HG03097 (cell line): ENCODE measurements around the gene FAM50A.
A peak's percentile ranks its signal among the peaks of the same experiment; 100 is the strongest.

ENCODE experiments used
- ATAC-seq: cut with Tn5 transposase; IDR thresholded peaks from one replicate; pipeline ENCODE4 v1.9.1; 2021; ENCODE audit not compliant: unreplicated experiment, low FRiP score

Gene FAM50A

DNA sequence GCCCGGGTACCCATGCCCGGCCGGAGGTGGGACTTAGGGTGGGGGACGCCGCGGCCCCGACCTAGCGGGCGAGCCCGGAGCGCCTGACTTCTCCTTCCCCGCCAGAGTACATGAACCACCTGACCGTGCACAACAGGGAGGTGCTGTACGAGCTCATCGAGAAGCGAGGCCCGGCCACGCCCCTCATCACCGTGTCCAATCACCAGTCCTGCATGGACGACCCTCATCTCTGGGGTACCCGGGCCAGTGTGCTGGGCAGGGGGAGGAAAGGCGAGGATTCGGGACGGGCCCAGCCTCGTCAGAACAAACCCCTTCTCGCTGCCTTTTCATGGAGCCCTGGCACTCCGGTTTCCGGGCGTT, 32.0 kb upstream of the FAM50A start:
- peak; percentile 21 for ATAC-seq

DNA sequence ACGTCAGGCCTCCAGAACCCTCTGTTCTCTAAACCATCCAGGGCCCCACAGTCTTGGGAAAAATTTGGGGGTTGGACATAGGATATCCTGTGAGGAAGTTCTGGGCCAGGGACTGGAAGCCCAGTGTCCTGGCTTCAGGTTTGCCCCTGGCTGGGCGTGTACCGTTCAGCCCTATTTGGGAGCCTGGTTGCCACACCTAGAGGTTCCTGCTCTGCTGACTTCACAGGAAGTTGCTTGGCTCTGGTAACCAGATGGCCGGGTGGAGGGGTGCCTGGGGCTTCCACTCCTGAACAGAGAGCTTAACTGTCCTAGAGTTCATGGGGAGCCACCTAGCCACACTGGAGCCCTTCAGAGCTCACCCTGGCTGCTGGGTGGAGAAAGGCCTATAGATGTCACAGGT, 31.5 kb upstream of the FAM50A start:
- no peak for ATAC-seq

DNA sequence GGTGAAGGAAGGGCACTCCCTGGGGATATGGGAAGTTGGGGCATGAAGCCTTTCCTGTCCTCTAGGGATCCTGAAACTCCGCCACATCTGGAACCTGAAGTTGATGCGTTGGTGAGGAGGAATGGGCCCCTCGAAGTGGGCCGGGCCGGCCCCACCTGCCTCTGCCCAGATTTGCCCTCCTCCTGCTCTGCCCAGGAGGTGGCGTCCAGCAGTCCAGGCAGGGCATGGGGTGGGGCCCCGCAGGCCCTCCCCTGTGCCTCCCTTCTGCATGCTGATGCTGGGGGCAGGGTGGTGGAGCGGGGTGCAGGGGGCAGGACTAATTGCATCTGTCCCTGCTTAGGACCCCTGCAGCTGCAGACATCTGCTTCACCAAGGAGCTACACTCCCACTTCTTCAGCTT, 30.8 kb upstream of the FAM50A start:
- ATAC-seq: no peak

DNA sequence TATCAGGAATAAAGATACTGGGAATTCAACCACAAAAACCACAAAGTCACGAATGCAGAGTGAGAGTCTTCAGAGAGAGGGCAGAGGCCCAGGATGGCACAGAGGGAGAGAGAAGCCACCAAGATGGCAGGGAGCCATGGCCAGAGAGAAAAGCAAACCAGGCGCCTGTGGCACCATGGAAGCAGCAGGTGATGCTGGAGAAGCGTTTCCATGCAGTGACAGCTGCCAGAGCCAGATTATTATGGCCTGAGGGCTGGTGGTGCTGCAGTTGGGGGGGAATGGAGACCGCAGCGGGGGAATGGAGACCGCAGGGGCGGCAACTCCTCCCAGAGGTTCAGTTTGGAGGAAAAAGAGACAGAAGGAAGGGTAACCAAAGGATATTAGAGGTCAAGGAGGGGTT, 26.8 kb upstream of the FAM50A start:
- ATAC-seq: no peak

DNA sequence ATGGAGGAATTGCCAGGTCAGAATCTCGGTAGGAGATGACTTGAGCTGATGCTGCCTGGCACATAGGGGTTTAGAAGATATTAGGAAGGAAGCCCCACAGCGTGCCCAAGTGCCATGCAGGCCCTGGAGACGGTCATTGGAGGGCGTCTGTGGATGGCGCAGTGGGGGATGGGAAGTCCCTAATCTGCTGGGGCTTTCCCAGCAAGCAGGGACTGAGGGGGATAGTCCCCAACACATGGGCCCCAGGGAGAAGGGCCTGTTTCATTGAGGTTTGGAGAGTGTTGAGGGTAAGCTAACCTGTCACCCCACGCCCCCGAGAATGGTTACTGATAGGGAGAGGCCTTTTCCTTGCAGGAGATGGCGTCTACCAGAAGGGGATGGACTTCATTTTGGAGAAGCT, 24.8 kb upstream of the FAM50A start:
- ATAC-seq: no peak

DNA sequence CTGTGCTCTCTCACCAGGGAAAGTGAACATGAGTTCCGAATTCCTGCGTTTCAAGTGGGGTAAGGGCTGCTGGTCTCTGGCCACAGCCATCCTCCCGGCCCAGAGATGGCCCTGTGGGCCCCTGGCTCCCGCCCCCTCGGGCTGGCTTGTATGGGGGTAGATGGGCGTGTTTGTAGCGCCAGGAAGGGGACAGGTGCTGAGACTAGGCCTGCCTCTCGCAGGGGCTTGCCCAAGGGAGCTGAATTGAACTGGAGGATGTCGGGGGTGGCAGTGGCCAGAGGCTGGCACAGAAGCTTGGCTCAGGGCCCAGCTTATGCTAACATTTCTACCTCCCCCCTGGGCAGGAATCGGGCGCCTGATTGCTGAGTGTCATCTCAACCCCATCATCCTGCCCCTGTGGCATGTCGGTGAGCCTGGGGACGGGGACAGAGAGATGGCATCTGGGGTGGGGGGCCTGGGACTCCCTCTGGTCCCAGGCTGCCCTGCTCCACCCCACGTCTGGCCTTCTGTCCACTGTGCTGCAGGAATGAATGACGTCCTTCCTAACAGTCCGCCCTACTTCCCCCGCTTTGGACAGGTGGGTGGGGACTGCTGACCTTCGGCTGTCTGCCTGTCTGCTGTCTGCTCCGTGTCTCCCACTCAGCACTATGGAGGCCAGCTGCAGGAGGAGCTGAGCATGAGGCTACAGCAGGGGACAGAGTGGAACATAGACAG, 24.1 kb upstream of the FAM50A start:
- ATAC-seq: no peak

DNA sequence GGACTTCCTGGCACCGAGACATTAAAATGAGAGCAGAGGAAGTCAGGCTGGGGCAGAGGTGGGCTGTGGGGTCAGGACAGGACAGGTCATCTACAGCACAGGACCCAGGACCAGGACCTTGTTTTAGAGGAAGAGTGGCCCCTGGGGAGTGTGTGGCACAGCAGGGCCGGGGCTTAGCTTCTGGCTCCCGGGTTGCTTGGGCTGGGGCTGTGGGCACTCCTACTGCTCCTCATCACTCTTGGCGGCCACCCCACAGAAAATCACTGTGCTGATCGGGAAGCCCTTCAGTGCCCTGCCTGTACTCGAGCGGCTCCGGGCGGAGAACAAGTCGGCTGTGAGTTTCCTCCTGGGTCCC, 23.6 kb upstream of the FAM50A start:
- ATAC-seq: no peak

DNA sequence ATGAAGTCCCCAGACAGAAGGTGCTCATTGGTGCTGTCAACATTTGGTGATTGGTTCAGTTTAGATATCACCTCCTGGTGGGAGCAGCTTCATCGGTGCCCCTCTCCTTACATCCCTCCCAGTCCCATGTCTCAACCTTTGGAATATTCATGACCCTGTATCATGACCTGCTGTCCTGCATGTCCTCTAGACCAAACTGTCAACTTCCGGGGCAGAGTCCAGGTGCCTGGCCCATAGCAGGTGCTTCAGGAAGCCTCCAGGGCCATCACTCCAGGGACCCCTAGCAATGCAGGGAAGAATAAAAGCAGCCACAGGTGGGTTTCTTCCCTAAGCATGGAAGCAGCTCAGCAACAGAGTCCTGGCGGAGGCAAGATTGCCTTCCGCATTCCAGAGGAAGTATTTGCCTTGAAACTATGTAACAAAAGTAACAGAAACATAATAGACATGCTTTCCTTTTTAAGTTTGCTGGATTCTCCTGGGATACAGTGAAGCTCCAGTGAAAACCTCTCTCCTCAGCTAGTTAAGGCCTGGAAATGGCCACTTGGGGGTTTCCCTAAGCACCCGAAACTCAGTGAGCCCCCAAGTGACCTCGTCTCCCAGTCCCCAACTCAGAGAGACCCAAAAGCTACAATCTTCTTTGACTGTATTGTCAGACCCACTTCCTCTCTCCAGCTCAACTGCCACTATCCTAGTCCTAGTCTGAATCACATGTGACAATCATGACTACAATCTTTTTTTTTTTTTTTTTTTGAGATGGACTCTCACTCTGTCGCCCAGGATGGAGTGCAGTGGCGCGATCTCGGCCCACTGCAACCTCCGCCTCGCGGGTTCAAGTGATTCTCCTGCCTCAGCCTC, 16.8 kb upstream of the FAM50A start:
- ATAC-seq: no peak

DNA sequence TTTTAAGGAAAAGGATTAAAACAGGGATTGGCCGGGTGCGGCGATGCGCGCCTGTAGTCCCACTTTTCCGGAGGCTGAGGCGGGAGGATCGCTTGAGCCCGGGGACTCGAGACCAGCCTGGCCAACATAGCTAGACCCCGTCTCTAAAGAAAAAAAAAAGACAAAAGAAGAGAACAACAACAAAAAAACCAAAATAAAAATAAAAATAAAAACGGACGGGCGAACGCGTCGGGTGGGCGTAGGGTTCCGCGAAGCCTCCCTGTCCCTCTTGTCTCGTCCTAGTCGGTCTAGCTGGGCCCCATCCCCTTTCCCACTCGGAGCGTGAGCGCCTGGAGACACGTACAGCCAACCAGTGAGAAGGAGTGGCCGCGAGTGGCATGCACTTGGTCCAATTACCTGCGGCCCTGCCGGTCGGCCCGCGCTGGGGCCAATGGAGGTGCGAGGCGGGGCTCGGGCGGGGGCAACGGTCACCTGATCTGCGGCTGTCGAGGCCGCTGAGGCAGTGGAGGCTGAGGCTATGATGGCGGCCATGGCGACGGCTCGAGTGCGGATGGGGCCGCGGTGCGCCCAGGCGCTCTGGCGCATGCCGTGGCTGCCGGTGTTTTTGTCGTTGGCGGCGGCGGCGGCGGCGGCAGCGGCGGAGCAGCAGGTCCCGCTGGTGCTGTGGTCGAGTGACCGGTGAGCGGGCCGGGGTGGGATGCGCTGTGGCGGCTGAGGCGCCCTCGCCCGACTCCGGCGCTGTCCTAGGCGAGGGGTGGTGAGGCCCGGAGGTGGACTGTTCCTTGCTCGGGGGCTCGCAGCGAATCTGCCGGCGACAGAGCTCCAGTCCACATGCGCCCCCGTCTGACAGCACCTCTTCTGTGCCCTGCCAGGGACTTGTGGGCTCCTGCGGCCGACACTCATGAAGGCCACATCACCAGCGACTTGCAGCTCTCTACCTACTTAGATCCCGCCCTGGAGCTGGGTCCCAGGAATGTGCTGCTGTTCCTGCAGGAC, 15.5 kb upstream of the FAM50A start, which contains the start of gene ATP6AP1:
Gene ATP6AP1 (plus strand): TSS at position 502 of the 996 bp plus-strand sequence. CDS start 16 bp downstream, at position 518.
- ATAC-seq: peak; percentile 90

DNA sequence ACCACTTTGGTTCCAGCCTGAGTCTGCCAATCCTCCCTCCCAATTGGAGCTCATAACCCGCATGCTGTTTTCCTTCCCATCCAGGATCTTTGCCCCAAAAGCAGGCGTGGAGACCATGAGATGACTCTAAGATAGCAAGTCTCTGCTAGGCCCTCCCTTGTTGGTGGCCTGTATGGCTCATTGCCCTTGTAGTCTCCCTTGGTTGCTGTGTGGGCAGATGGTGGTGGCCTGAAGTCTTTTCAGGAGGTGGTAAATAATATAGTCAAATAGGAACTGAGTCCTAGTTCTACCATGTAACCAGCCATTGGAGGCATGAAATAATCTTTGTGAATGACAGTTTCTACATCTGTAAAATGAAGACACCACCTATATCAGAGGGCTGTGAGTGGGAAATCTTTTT, 14.2 kb upstream of the FAM50A start:
- ATAC-seq: no peak

DNA sequence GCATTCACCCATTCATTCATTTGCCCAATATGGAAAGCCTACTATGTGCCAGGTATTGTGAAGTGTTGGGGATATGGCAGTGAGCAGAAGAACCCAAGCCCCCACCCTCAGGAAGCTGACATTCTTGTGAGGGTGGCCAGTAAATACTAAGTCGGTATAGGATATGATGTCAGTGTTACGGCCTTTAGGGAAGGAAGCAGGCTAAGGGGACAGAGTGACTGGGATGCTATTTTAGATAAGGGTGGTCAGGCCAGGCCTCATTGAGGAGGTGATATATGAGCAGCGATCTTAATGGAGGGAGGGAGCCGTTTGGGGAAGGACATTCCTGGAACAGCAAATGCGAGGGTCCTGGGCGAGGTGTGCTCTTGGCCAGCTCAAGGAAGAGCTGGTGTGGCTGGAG, 13.5 kb upstream of the FAM50A start:
- ATAC-seq: no peak

DNA sequence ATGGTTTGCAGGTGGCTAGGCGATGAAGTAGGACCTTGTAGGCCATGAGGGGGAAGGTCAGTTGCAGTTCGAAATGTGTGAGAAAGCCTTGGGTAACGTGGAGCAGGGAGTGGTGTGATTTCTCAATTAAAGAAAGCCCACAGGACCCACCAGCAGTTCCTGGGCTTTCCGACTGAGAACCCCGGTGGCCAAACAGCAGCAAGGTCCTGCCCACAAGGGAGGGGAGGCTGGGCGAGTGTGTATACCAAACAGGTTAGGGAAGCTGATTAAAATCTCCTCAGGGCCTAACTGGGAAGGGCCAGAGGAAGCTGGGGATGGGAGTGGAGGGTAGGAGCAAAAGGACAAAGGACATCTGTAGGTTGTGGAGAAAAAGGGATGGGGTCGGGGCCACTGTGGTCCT, 13.0 kb upstream of the FAM50A start:
- ATAC-seq: no peak

DNA sequence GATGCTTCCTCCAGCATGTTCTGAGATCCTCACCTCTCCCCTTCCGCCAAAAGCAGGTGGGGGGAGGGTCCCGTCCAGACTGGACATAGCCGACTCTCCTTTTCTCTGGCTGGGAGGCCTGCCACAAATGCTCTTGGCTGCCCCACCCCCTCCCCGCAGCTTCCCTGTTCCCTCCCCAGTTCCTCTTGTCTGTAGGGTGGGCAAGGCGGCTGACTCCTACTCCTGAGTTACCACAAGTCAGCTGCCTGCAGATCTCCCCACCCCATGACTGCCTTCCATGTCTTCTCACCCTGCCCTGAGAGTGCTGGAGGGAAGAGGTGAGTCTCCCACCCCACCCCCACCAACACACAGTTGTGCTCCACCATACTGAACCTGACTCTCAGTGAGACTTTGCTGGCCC, 12.6 kb upstream of the FAM50A start:
- no peak for ATAC-seq

DNA sequence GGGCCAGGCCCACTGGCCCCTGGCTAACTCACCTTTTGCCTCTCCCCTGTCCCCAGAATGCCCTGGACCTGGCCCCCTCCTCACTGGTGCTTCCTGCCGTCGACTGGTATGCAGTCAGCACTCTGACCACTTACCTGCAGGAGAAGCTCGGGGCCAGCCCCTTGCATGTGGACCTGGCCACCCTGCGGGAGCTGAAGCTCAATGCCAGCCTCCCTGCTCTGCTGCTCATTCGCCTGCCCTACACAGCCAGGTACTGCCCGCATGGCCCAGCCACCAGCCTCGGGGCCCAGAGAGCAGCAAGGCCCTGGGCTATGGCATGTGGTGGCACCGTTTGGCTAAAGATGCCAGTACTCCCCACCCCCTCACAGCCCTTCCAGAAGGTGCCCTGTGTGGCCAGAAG, 11.7 kb upstream of the FAM50A start:
- ATAC-seq: no peak

DNA sequence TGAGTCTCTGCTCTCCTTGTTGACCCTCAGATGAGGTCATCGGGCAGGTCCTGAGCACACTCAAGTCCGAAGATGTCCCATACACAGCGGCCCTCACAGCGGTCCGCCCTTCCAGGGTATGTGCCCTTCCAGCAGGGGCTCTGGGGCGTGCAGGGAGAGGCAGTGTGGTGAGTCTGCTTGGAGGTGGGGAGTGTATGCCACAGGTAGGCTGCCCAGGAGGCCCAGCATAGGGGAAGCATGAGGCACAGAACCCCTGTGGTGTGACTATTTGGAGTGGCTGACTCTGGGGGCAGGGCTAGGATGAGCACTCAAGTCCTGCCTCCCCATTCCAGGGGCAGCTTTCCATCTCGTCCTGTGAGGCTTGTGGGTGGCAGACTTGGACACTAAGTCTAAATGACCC, 10.3 kb upstream of the FAM50A start:
- ATAC-seq: no peak

DNA sequence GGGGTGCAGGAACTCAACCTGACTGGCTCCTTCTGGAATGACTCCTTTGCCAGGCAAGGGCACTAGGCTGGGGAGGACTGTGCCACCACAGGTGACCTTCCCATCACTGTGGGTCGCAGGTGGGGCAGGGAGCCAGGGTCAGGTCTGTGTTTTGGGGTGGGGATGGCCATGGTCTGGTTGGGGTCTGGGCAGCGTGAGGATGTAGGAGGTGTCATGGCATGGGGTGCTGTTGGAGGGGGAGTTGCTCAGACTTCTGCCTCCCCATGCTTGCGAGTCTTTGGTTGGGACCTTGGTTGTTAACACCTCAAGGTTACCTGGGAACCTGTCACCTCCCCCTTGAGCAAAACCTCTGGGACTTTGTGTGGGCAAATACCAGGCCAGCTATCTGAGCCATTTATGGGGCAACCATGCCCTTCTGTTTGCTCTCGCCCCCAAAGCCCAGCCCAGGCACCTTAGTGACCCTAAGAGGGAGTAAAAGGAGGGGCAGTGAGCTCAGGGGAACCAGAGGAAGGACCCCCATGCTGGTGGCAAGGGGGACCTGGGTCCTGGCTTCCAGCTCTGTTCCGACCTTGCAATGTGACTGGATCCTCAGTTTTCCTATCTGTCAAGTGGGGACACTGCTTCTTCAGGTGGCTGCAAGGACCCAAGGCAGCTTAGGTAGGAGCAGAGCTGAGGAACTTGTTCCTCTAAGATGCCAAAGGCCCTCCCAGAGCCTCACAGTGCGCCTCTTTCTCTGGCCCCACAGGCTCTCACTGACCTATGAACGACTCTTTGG, 9.4 kb upstream of the FAM50A start:
- no peak for ATAC-seq

DNA sequence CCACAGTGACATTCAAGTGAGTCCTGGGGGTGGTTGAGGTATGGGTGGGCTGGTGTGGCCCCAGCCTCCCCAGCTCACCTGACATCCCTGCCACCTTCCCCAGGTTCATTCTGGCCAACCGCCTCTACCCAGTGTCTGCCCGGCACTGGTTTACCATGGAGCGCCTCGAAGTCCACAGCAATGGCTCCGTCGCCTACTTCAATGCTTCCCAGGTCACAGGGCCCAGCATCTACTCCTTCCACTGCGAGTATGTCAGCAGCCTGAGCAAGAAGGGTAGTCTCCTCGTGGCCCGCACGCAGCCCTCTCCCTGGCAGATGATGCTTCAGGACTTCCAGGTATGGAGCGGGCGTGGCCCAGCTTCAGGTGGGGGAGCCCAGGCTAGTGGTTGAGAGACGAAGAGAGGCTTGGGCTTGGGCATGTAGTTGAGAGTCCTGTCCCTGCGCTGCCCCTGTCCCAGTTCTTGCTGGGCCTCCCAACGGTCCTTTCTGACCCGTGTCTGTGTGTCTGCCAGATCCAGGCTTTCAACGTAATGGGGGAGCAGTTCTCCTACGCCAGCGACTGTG, 8.7 kb upstream of the FAM50A start:
- ATAC-seq: no peak

DNA sequence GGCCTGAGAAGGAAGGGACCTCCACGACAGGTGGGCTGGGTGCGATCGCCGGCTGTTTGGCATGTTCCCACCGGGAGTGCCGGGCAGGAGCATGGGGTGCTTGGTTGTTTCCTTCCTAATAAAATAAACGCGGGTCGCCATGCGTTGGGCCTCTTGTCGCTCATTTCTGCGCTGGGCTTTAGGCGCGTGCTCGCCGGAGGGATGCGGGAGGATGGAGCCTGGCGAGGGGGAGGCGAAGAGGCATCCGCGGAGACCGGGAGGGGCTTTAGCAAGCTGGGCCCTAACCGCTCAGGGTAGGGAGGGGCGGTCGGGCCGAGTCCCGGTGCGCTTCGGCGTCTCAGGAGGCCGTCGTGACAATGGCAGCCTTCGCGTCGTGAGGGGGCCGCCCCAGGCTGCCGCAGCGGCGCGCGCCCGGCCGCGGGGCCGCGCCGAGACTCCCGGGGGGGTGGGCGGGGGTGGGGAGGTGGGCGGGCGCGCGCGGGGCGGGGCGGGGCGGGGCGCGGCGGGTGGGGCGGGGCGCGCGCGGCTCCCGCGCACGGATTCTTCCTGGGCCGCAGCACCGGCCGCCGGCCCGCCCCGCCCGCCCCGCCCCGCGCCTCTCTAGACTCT, 7.5 kb upstream of the FAM50A start:
- ATAC-seq: no peak

DNA sequence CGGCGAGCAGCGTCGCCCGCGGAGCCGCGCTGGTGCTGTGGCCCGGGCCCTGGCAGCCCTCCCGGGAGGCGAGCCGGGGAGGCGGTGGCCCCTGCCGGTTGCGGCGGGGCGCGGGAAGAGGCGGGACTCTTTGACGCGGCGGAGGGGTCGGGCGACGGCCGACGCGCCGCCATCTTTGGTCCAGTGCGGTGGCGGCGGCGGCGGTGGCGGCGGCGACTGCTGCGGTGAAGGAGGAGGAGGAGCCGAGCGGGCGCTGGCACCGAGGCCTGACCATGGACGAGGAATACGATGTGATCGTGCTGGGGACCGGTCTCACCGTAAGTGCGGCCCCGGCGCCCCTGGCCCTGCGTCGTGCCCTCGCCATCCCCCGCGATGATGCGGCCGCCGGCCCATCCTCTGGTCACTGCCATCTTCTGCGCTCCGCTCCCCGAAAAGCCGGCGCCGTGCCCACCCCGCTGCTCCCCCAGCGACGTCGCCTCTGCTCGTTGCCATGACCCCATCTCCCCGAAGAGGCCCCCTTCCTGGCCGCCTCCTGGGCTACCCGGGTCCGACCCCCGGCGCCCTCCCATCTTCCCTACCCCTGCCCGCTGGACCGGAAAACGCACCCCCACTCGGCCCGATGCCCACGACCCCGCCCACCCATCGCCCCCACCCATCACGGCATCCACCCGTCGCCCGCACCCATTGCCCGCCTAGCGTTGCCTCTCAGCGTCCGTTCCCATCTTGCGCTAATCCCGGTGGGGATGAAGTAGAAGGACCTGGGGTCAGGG, 6.8 kb upstream of the FAM50A start, which contains the start of gene GDI1:
Gene GDI1 (plus strand): TSS at position 172 of the 770 bp plus-strand sequence. CDS start 101 bp downstream, at position 273.
- no peak for ATAC-seq
